GM21390 (cell line): ENCODE data around the gene C1S.
"Not testable (repeated sequence)": the region's sequence is repeated elsewhere in the genome, so short reads cannot be mapped to it uniquely, and the experiment has no call there.

Experiments used
- ATAC-seq: cut with Tn5 transposase; IDR thresholded peaks from one replicate; pipeline ENCODE4 v1.9.1; 2021; ENCODE audit not compliant: unreplicated experiment

The C1S gene

DNA sequence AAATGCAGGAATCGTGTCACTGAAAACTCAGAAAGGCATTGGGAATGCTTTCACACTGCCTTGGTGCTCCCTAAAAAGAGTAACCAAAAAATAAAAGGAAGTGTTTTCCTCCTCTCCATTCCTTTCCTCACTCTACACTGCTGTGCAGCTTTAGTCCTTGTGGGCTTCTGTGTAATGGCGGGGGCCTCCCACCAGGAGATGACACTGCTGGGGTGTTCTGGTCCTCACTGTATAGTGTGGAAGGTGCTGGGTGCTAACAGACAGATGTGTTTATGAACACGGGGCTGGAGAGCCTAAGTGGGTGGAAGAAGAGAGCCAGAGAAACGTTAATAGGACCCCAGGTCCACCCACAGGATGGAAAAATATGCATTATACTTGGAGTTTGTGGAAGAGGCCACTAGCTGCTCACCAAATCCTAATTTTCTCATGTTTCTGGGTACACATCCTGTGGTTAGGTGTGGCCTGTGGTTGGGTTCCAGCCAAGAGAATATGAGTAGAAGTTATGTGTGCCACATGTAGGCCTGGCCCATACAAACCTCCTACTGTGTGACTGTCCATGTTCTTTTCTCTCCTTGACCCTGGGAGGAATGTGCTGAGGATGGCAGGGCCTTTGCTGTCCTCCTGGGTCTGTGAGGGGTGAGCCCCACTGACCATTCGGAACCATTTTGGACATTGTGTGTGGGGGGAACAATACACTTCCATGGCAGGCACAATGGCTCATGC lies 14.0 kb upstream of the C1S start:
- ATAC-seq = no peak

DNA sequence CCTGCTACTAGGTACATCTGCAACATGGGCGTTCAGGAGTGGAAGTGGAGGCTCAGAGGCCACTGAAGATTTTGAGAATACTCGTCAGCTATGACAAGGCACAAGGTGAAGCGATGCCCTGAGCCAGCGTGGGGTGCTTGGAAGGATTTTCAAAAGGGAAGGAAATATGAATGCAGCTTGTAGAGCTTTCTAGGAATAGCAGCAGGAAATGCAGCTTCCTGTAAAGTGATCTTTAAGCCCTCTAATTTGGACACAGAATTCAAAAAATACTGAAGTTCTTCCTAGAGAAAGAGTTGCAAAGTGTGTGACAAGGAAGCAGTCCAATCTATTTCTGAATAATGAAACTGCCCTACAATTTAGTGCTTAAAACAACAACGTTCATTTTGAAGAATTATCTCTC lies 13.2 kb upstream of the C1S start:
- ATAC-seq = no peak

DNA sequence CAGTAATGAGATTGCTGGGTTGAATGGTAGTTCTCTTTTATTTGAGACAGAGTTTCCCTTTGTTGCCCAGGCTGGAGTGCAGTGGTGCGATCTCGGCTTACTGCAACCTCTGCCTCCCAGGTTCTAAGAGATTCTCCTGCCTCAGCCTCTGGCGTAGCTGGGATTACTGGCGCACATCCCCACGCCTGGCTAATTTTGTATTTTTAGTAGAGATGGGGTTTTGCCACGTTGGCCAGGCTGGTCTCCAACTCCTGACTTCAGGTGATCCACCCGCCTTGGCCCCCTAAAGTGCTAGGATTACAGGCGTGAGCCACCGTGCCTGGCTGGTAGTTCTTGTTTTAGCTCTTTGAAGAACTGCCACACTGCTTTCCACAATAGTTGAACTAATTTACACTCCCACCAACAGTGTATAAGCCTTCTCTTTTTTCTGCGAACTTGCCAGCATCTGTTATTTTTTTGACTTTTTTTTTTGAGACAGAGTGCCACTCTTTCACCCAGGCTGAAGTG lies 11.0 kb upstream of the C1S start:
- ATAC-seq = not testable (repeated sequence)

DNA sequence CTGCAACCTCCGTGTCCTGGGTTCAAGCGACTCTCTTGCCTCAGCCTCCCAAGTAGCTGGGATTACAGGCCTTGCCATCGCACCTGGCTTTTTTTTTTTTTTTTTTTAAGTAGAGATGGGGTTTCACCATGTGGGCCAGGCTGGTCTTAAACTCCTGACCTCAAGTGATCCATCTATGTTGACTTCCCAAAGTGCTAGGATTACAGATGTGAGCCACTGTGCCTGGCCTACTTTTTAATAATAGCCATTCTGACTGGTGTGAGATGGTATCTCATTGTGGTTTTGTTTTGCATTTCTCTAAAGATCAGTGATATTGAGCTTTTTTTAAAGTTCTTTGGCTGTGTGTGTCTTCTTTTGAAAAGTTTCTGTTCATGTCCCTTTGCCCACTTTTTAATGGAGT lies 10.5 kb upstream of the C1S start:
- not testable (repeated sequence) for ATAC-seq

DNA sequence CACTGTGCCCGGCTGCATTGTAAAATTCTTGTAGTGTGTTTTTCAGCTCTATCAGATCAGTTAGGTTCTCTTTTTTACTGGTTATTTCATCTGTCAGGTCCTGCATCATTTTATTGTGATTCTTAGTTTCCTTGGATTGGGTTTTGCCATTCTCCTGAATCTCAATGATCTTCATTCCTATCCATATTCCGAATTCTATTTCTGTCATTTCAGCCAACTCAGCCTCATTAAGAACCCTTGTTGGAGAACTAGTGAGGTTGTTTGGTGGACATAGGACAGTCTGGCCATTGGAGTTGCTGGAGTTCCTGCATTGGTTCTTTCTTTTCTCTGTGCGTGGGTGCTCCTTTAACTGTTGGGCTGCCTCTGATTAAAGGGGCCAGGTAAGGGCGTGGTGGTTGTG lies 5.6 kb upstream of the C1S start:
- ATAC-seq = no peak

DNA sequence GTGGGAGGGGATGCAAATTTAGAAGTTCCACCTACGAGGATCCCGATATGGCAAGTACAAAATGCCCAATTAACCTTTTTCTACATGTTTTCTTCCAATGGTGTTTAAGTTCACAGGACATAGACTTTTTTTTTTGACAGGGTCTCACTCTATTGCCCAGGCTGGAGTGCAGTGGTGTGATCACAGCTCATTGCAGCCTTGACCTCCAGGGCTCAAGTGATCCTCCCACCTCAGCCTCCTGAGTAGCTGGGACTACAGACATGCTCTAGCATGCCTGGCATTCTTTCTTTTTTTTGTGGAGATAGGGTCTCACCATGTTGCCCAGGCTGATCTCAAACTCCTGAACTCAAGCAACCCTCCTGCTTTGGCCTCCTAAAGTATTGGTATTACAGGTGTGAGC lies 4.8 kb upstream of the C1S start:
- ATAC-seq = not testable (repeated sequence)

DNA sequence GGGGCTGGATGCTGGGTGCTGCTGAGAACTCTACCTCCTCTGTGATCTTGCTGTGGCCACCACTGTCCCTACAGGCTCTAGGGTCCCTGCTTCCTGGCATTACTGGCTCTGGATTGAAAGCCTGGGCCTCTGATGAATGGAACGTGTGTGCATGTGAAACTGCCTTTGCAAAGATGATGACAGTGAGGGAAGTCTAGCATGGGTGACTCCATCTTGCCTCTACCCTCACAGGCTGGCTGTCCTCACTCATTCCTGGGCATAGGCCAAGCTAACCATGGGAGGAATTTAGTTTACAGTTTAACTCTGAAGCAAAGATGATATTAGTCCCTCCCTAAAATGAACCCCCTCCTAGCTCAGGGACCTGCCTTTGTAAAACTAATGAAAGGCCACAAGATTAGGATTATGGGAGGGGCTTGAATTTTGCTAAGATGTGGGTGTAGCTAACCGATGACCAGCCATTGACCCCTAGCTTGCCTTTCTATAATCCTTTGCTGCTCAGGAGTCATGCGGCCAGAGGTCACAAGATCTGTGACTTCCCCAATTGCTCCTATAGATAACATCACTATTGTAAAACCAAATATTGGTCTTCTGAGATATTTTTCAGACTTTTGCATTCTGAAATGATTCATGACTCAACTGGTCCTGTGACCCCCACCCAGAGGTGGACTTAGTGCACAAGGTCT lies 2.2 kb upstream of the C1S start:
- no peak for ATAC-seq

DNA sequence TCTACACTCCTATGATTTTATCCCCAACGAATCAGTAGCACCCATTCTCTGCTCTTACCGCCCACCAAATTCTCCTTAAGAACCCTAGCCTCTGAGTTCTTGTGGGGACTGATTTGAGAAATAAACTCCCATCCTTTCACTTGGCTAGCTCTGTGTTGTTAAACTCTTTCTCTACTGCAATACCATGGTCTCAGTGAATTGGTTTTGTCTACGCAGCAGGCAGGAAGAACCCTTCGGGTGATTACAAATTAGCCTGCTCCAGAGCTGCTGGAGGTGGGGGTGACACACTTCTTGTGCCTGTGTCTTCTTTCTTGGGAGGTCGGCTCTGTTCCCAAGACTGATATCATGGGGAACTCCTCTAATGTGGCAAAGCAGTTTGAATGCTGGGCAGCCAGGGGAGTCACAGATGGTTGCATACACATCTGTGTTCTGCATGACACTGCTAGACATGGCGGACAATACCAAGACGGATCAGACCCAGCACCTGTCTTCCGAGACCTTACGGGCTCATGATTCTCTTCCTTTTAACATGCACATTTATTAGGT lies 1.6 kb upstream of the C1S start:
- ATAC-seq = no peak

DNA sequence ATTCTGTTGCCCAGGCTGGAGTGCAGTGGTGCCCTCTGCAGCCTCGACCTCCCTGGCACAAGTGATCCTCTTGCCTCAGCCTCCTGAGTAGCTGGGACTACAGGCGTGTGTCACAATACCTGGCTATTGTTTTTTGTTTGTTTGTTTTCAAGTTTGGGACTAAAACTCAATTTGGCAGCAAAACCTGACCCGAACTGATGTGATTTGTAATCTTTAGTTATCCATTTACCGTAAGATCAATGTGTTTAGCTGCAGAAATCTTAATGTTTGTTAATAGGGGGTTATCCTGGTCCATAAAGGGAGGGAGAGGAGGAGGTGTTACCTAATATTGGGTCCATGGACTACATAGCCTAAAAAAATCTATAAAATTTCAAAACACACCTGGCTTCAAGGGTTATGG lies 738 bp upstream of the C1S start:
- no peak for ATAC-seq

DNA sequence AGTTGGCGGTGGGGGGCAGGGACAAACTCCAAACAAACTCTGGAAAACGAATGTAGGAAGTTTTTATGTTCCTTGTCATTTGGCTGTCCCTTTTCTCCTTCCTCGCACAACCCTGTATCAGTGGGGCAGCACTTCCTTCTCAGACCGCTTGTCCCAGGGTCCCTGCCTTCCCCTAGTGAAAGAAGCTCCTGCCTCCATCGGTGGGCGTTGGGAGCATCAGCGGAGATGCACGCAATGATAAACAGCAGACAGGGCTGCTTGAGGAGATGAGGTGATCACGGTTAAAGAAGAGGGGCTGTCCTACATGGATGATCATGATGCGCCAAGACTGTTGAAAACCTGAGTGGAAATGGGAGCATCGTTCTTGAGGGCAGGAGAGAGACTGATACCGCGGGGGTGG lies 620 bp downstream of the C1S start:
- no peak for ATAC-seq

DNA sequence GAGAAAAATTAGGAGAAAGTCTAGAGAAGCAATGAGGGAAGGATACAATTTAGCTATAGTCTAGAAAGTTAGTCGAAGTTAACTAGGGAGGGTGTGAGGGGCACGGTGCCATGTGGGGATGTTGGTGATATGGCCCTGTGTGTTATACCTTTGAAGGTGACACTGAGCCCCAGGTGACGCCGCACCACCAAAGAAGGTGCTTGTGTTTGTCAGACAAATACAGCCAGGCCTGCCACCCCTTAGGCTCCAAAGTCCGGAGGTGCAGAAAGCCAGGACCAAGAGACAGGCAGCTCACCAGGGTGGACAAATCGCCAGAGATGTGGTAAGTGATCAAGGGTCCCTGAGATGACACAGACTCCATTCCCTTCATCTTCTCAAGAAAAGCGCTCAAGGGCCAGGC lies 1.1 kb downstream of the C1S start:
- no peak for ATAC-seq

DNA sequence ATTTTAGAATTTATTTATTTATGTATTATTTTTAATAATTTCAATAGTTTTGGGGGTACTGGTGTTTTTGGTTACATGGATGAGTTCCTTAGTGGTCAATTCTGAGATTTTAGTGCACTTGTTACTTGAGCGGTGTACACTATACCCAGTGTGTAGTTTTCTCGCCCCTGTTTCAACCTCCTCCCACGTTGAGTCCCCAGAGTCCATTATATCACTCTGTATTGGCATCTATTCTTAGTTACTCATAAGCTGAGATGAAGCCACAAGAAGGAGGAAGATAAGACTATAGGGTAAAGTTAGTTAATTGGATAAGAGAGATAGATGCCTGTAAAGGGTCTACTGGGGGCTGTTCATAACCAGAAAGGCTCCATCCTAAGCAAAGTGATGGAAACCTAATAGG lies 4.0 kb downstream of the C1S start:
- no peak for ATAC-seq

DNA sequence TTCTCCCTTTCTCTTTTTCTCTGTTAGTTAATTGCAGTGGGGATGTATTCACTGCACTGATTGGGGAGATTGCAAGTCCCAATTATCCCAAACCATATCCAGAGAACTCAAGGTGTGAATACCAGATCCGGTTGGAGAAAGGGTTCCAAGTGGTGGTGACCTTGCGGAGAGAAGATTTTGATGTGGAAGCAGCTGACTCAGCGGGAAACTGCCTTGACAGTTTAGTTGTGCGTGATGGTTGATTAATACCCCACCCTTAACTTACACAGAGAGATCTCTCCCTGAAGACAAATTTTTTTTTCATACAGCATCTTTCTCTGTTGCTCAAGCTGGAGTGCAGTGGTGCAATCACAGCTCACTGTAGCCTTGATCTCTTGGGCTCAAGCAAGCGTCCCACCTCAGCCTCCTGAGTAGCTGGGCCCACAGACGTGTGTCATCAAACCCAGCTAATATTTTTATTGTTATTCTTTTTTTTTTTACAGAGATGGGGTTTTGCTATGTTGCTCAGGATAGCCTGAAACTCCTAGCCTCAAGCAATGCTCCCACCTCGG lies 4.6 kb downstream of the C1S start:
- no peak for ATAC-seq

DNA sequence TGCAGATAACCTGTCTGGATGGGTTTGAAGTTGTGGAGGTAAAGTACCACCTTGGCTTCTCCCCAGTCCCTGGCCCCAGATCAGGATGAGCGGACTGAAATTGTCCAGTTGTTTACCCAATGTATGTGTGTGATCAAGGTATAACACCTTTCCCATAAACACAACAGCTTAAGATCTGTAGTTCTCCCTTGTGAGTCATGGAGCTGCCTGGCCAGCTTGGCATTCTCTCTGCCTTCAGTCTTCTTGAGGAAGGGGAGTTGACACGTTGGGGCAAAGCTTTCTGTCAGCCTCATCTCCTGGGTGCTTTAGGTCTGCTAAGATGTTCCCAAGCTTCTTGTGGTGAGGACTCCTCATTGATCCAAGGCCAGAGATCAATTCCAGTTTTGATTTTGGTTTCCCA lies 6.1 kb downstream of the C1S start:
- no peak for ATAC-seq

DNA sequence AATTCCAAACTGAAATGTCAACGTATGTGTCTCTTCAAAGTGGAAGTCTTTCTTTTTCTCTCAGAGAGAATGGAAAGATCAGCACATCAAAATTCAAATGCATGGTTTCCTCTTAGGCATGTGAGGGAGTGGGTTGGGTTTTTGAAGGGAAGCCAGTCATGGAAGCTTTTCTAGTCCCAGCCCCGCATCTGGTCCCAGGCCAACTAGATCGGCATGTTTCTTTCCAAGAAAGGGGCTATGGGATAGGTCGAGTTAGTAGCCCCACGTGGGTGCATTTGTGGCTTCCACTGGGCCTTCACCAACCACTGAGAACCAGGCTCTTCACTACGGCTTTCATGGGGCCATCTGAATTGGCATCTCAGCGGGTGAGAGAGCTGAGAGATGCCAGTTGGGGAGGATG lies 6.6 kb downstream of the C1S start:
- no peak for ATAC-seq

DNA sequence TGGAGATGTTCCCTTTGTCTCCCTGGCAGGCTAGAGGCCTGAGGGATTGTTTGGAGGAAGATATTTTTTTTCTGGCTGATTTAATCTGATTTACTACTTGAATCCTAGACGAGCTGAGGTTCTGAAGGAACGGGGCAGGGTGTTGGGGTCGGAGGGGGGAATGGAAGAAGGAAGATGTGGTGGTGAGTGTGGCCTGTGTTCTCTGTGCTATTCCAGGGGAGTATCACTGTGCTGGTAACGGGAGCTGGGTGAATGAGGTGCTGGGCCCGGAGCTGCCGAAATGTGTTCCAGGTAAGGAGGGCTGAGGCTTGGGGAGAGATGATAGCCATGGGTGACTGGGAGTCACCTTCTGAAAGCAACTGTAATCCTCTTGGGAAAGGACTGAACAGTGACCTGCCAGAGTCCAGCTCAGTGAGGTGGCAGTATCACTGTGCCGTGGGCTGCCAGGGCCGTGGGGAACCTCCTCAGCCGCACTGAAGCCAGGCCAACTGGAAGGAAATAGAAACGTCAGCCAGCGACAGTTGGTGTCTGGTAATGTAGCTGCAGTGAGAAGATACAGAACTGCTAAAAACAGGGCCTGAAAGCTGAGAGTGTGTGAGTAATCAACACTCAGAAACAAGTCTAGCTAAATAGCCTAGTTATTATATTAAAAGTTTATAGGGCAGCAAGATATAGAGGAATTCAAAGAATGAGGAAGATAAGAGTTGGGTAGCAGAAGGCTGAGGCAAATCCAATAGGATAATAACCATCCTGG lies 7.9 kb downstream of the C1S start:
- ATAC-seq = no peak

DNA sequence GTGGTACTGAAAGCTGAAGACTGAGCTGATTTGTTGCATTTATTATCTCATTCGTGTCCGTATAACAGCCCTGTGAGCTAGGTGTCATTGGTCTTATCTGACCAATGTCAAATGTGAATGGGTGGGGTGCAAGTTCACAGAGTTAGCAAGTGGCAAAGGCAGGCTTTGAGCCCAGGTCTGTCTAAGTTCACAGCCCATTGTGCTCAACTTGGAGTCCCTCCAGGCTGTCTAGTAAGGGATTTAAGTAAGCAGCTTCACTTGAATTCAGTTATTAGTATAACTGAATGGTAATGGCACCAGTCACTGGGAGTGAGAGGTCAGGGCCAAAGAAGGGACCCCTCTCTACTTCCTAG lies 8.5 kb downstream of the C1S start:
- no peak for ATAC-seq

DNA sequence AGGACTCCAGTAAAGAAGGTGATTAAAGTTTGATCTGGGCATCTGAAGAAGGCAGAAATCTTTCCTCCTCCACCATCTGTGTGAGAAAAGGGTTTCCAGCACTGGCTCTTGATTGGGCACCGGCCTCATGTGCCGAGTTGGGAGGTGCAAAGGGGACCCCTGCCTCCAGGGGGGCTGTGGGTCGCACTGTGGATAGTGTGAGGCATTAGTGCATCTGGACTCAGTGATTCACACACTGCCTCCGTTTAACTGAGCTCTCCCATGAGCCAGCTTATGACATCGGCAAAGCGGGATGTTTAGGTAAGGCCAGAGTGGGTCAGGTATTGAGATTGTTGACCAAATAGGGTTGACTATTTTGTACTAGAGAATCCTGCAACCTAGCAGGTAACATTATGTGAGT lies 8.9 kb downstream of the C1S start:
- no peak for ATAC-seq

DNA sequence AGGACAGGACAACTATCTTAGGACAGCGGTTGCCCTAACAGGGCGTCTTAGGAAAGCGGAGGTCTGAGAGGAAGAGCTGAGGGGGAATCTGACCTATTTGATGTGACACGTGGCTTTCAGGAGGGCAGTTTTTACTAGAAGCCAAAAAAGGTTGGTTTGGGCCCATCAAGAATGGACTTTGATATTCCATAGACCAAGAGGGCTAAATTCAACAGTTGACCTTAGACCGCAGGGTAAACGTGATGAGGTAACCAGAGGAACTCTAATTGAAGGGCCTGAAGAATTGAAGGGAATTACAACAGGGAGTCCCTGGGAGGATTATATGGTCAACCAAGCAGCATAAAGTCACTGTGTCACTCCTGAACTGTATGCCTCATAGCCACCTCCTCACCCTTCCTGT lies 11.5 kb downstream of the C1S start:
- ATAC-seq = no peak

DNA sequence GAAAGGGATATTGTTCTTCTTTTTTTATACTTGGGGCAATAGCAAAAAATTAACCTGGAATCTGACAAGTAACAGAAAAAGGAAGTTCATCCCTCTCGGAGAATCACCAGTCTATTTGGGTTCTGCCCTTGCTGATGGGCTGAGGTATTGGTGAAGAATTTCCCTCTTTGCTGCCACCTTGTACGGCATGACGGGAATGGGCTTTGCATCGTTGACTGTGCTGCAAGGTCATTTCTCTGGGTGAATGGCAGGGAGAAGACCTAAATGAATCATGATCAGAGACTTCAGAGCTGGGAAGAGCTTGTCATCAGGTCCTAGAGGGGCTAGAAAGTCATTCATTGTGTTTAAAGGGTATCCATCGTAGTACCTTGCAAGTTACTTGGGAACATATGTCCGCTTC lies 12.0 kb downstream of the C1S start:
- ATAC-seq = no peak

DNA sequence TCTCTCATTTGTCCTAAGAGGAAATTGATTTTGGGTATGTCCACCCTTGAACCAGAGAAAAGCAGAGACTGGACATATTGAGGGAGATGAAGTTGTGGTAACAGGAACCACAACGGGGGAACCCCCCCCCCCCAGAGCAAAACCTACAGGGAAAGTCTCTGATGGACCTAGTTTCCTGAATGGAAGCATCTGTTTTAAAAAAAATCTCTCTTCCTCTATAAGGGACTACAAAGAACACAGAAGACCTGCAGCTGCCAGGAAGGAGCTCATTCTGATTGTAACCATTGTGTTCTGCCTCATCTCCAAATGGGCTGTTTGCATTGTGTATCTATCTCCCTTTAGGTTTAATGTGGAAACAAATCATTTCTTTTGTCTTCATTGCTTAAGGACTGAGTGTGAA lies 13.4 kb downstream of the C1S start:
- ATAC-seq = no peak

DNA sequence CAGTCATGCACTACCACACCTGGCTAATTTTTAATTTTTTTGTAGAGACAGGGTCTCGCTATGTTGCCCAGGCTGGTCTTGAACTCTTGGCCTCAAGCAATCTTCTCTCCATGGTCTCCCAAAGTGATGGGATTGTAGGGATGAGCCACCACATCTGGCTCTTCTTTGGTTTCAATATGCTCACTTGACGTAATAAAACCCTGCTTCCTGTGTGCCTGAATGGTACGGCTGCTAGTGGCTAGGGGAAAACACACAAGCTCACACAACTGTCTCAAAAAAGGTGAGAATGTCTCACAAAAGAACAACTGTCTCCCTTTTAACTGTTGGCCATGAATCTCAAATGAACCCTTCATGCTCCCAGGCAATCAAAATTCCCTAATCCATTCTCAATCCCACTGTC lies 15.0 kb downstream of the C1S start:
- ATAC-seq = no peak
